K562 (cell line): ENCODE results near the gene ALG6. TPM values are rescaled to one million over a fixed set of nuclear protein-coding genes. Genes with fewer than 3 reads are reported as not detected.
A peak's percentile ranks its signal among the peaks of the same experiment; 100 is the strongest.

Experiments
- ATAC-seq: fragments of 200-7000 bp; cut with Tn5 transposase; 3 replicates; pipeline ENCODE4 v1.9.1; 2020; ENCODE audit warnings: moderate library complexity
- BruUV-seq: library from RNA; stranded (reverse); fragments of 400-500 nt; replicated peaks from 2 replicates; lab custom pipeline; 2021; lab: Mats Ljungman, UMichigan
- CTCF ChIA-PET: fragments of 300-600 bp; formaldehyde crosslinking; extraction: SDS; loops from one replicate; lab custom pipeline; 2021; ENCODE audit warnings: low intra/inter-chr PET ratio; lab: Yijun Ruan, JAX
- POLR2A ChIA-PET: fragments of 300-600, 350-650 bp; sonication (Branson Sonifier 250); formaldehyde crosslinking; extraction: SDS; loops from one replicate; lab custom pipeline; 2021; ENCODE audit warnings: antibody characterized with exemption, inconsistent platforms; lab: Yijun Ruan, JAX
- DNase-seq, 4 experiments: peaks; one replicate each; pipeline versions ENCODE4 v3.0.0 to v3.0.0-alpha.2; 2011 to 2018; ENCODE audit warnings: low spot score in 3 of 4, mixed read lengths in 3 of 4; ENCODE audit errors: extremely low read depth in 1 of 4
- FAIRE-seq: peaks from 2 replicates; lab custom pipeline; 2011; peaks lifted over from hg19 to GRCh38; lab: Jason Lieb, UNC
- H2AFZ ChIP-seq: 2 replicates; pipeline ENCODE4 v1.6.0; 2011; ENCODE audit warnings: low read depth, low read length, control low read depth, inconsistent platforms
- H3K27ac ChIP-seq: fragments of 200-600 bp; 3 replicates; pipeline ENCODE4 v1.8.0; 2011; ENCODE audit warnings: low read depth, mild to moderate bottlenecking, control low read depth, inconsistent platforms, low read length, moderate library complexity, mixed read lengths; ENCODE audit errors: extremely low read depth
- H3K27me3 ChIP-seq, 2 experiments: fragments of 300-600 bp in 1 of 2; 2 replicates in 1 of 2; 3 replicates in 1 of 2; pipeline versions ENCODE4 v1.6.0 to v1.8.0; 2011; ENCODE audit warnings: inconsistent platforms in 2 of 2, low read length in 2 of 2, mild to moderate bottlenecking in 1 of 2, mixed read lengths in 1 of 2, moderate library complexity in 1 of 2; ENCODE audit not compliant: control insufficient read depth in 2 of 2, insufficient read depth in 2 of 2
- H3K36me3 ChIP-seq: fragments of 300-600 bp; 3 replicates; pipeline ENCODE4 v1.8.0; 2011; ENCODE audit warnings: mild to moderate bottlenecking, low read length, inconsistent platforms; ENCODE audit not compliant: control insufficient read depth, insufficient read depth
- H3K4me1 ChIP-seq, 2 experiments: fragments of 200-600 bp in 1 of 2; replicated peaks in 1 of 2; 2 replicates in 1 of 2; 3 replicates in 1 of 2; pipeline versions ENCODE4 v1.5.1 to v1.8.0; 2011; ENCODE audit warnings: inconsistent platforms in 2 of 2, low read length in 2 of 2, mild to moderate bottlenecking in 1 of 2, mixed read lengths in 1 of 2, moderate library complexity in 1 of 2; ENCODE audit not compliant: control insufficient read depth in 2 of 2, insufficient read depth in 2 of 2
- H3K4me2 ChIP-seq: 2 replicates; pipeline ENCODE4 v1.6.1; 2011; ENCODE audit warnings: low read length, control low read depth, inconsistent platforms, mixed read lengths; ENCODE audit not compliant: insufficient read depth
- H3K4me3 ChIP-seq: fragments of 200-600 bp; sonication (generic), shearing (Covaris generic); 2 replicates; pipeline ENCODE4 v1.5.1; 2016; ENCODE audit warnings: control low read depth, inconsistent platforms
- H3K79me2 ChIP-seq: fragments of 200-600 bp; 3 replicates; pipeline ENCODE4 v1.8.0; 2011; ENCODE audit warnings: low read length, inconsistent platforms; ENCODE audit not compliant: control insufficient read depth, insufficient read depth
- H3K9ac ChIP-seq, 2 experiments: 2 replicates each; pipeline versions ENCODE4 v1.6.0 to v1.6.1; 2011; ENCODE audit warnings: low read depth in 2 of 2, low read length in 2 of 2, control low read depth in 1 of 2, inconsistent platforms in 1 of 2, mild to moderate bottlenecking in 1 of 2, mixed read lengths in 1 of 2; ENCODE audit not compliant: insufficient read depth in 1 of 2
- H3K9me1 ChIP-seq: one replicate; pipeline ENCODE4 v1.6.0; 2011; ENCODE audit warnings: inconsistent platforms, mild to moderate bottlenecking, low read length, moderate library complexity; ENCODE audit not compliant: control insufficient read depth, insufficient read depth
- H3K9me3 ChIP-seq: replicated peaks from 2 replicates; pipeline ENCODE4 v1.5.1; 2011; ENCODE audit warnings: low read depth, low read length, inconsistent platforms; ENCODE audit not compliant: control insufficient read depth, insufficient read depth
- H4K20me1 ChIP-seq: replicated peaks from 2 replicates; pipeline ENCODE4 v1.6.1; 2011; ENCODE audit warnings: low read length, inconsistent platforms, mixed read lengths; ENCODE audit not compliant: control insufficient read depth, insufficient read depth
- MEIS2 ChIP-seq: fragments of 450-650 bp; IDR thresholded peaks from 2 replicates; pipeline ENCODE4 v1.6.1; 2014; ENCODE audit warnings: mild to moderate bottlenecking; ENCODE audit not compliant: partially characterized antibody
- RAD21 ChIP-seq, 2 experiments: fragments of 250-450 bp in 1 of 2; fragments of 450-650 bp in 1 of 2; sonication (Bioruptor Pico) in 1 of 2; formaldehyde crosslinking in 1 of 2; IDR thresholded peaks in 1 of 2; conservative IDR thresholded peaks in 1 of 2; 2 replicates each; pipeline versions ENCODE4 v1.4.0 to v1.8.0; 2020 to 2022; ENCODE audit warnings: mild to moderate bottlenecking in 2 of 2, moderate library complexity in 1 of 2
- ZBTB11 ChIP-seq, 3 experiments: fragments of 200-800 bp in 1 of 3; fragments of 250-450 bp in 1 of 3; fragments of 450-650 bp in 1 of 3; sonication (Bioruptor Pico) in 1 of 3; sonication (Bioruptor generic) in 1 of 3; formaldehyde crosslinking in 1 of 3; IDR thresholded peaks; 2 replicates each; pipeline versions ENCODE4 v1.6.1 to v1.8.0; 2016 to 2022; ENCODE audit warnings: mild to moderate bottlenecking in 2 of 3, missing genetic modification characterization in 2 of 3, missing compliant biosample characterization in 1 of 3, moderate library complexity in 1 of 3
- in situ Hi-C: fragments of 300-500 bp; cut with MboI; formaldehyde crosslinking; loops from 4 replicates; pipeline ENCODE4 v1.15.0; 2018; ENCODE audit warnings: inconsistent platforms, mixed read lengths
- intact Hi-C: fragments of 100-400 bp; cut with micrococcal nuclease; formaldehyde crosslinking; loops from 2 replicates; pipeline ENCODE4 v1.14.2; 2022
- polyA plus RNA-seq, 8 experiments: library from polyadenylated mRNA; depleted of rRNA in 4 of 8; stranded (reverse) in 5 of 8; unstranded in 3 of 8; fragments of >200 nt; fragmentation: Nextera tagmentation in 2 of 8; fragmentation: Illumina TruSeq in 1 of 8; extraction: Ambion mirVana in 2 of 8; extraction: Trizol in 1 of 8; gene quantifications; 2 replicates each; pipeline versions ENCODE4 v1.2.1 to v1.2.3, GENCODE V29; 2011 to 2014; ENCODE audit warnings: inconsistent platforms in 1 of 8, missing spikeins in 1 of 8
- total RNA-seq, 7 experiments: library from RNA; depleted of rRNA in 6 of 7; stranded (reverse); fragments of >200 nt in 6 of 7; fragmentation: Illumina TruSeq in 2 of 7; extraction: Trizol in 2 of 7; gene quantifications; 2 replicates each; pipeline versions ENCODE4 v1.2.1 to v1.2.3, GENCODE V29; 2011 to 2021; ENCODE audit warnings: low replicate concordance in 1 of 7
- TF ChIP-seq, protein P1 (sequence below), 3 experiments: IDR thresholded peaks in 2 of 3; conservative IDR thresholded peaks in 1 of 3; 2 replicates each; pipeline ENCODE4 v1.5.1; 2011 to 2012; ENCODE audit warnings: low read length in 3 of 3, mild to moderate bottlenecking in 3 of 3, control low read depth in 2 of 3, improper control_type of control experiment in 1 of 3, inconsistent platforms in 1 of 3, low read depth in 1 of 3, mixed read lengths in 1 of 3, moderate library complexity in 1 of 3; ENCODE audit not compliant: insufficient read depth in 2 of 3

Gene ALG6
- total and polyA plus RNA-seq, 9 of the 15 experiments (the other 6 are each of a cell fraction or from before 2014, with no cell fraction given): 14.6 to 35.7 (median 23.3) TPM

DNA sequence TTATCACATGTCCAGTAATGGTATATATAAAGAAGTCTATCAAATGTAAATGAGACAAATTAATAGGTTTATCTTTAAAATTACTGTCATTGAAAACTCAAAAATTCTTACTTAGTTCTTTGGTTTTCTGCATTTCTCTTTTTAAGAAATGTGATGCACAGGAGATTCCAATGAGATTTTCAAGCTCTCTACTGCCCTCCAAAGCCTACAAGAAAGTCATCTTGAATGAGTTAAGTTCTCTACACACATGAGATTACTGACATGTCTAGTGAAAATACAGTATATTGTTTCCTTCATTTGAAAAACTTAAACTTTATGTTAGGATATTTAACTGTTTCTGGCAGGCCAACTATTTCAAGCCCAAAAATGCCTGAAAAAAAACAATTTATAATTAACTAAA, 86.8 kb downstream of the ALG6 start:
- peaks cover 29% of the 10 kb centered on the region; the same call in 2 of the 3 replicates for H3K36me3 ChIP-seq
- ChIA-PET CTCF (interaction anchor here (0.9 kb wide), 1 partner anchor 128 kb away, joined by 3 read pairs; no protein-coding TSS in a partner anchor), POLR2A (interaction anchor here (1.1 to 1.6 kb wide), 2 partner anchors 8 to 11 kb away, joined by 3 read pairs; no protein-coding TSS in a partner anchor)
- in situ Hi-C loops: no loop called here
- no peaks in the 10 kb centered on the region for H3K27me3 ChIP-seq
- intact Hi-C loops: no loop called here
- H3K27ac ChIP-seq: no peak overlapping the region
- FAIRE-seq (peak; percentile 60), DNase-seq (peak in 1 of 4 experiments; percentile 10), ATAC-seq (no peak)
- H2AFZ ChIP-seq: no peak overlapping the region
- H3K79me2 ChIP-seq: no peaks in the 10 kb centered on the region
- no peaks in the 10 kb centered on the region for H3K4me1 ChIP-seq
- BruUV-seq: no TSS peak
- H3K4me2 ChIP-seq: no peak overlapping the region
- no peaks in the 10 kb centered on the region for H3K9me3 ChIP-seq
- TF ChIP-seq RAD21 (CRISPR knock-in tag; conservative IDR thresholded peaks at IDR 0.05 in 1 of 2, IDR thresholded peaks at IDR 0.05 in 1 of 2) (peak in 1 of 2 experiments; percentile 13; a peak in 1 of 4 replicates), MEIS2 (no peak), ZBTB11 (CRISPR knock-in tag; IDR thresholded peaks at IDR 0.05) (no peak)
- TF ChIP-seq, protein P1, sequence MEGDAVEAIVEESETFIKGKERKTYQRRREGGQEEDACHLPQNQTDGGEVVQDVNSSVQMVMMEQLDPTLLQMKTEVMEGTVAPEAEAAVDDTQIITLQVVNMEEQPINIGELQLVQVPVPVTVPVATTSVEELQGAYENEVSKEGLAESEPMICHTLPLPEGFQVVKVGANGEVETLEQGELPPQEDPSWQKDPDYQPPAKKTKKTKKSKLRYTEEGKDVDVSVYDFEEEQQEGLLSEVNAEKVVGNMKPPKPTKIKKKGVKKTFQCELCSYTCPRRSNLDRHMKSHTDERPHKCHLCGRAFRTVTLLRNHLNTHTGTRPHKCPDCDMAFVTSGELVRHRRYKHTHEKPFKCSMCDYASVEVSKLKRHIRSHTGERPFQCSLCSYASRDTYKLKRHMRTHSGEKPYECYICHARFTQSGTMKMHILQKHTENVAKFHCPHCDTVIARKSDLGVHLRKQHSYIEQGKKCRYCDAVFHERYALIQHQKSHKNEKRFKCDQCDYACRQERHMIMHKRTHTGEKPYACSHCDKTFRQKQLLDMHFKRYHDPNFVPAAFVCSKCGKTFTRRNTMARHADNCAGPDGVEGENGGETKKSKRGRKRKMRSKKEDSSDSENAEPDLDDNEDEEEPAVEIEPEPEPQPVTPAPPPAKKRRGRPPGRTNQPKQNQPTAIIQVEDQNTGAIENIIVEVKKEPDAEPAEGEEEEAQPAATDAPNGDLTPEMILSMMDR (IDR thresholded peaks at IDR 0.05 in 2 of 3, conservative IDR thresholded peaks at IDR 0.05 in 1 of 3; ENCODE audit: insufficient read depth in 2 of 3, low read depth in 1 of 3, low read length in 3 of 3): peak in 1 of 3 experiments; percentile 29; a peak in 2 of 6 replicates
- no peaks in the 10 kb centered on the region for H3K9me1 ChIP-seq
- H3K9ac ChIP-seq: no peak overlapping the region
- no peaks in the 10 kb centered on the region for H4K20me1 ChIP-seq
- H3K4me3 ChIP-seq: no peak overlapping the region
